Endodermal cell (in vitro differentiated cells): ENCODE measurements around the gene ACACA. TPM values are rescaled to one million over a fixed set of nuclear protein-coding genes. Genes with fewer than 3 reads are reported as not detected.
"Not testable (repeated sequence)": the region's sequence is repeated elsewhere in the genome, so short reads cannot be mapped to it uniquely, and the experiment has no call there.

ENCODE experiments used
- DNase-seq: peaks from one replicate; pipeline ENCODE4 v3.0.0-alpha.2; 2017
- H3K27ac ChIP-seq: 2 replicates; pipeline ENCODE4 v1.5.1; 2013; ENCODE audit warnings: mild to moderate bottlenecking, low read depth, low read length, moderate library complexity
- H3K27me3 ChIP-seq: 2 replicates; pipeline ENCODE4 v1.6.1; 2013; ENCODE audit warnings: mild to moderate bottlenecking, low read length, moderate library complexity; ENCODE audit not compliant: insufficient read depth, control insufficient read depth, poor library complexity, severe bottlenecking
- H3K36me3 ChIP-seq: 2 replicates; pipeline ENCODE4 v1.7.0; 2013; ENCODE audit warnings: mild to moderate bottlenecking, low read length, moderate library complexity; ENCODE audit not compliant: control insufficient read depth, insufficient read depth
- H3K4me1 ChIP-seq: one replicate; pipeline ENCODE4 v1.7.0; 2013; ENCODE audit warnings: low read length; ENCODE audit not compliant: control insufficient read depth, insufficient read depth
- H3K4me3 ChIP-seq: 2 replicates; pipeline ENCODE4 v1.5.1; 2013; ENCODE audit warnings: mild to moderate bottlenecking, low read length, moderate library complexity
- H3K9ac ChIP-seq: 2 replicates; pipeline ENCODE4 v1.6.1; 2013; ENCODE audit warnings: mild to moderate bottlenecking, low read length, moderate library complexity; ENCODE audit not compliant: poor library complexity, severe bottlenecking; ENCODE audit errors: extremely low read depth
- H3K9me3 ChIP-seq: 2 replicates; pipeline ENCODE4 v1.6.1; 2013; ENCODE audit warnings: mild to moderate bottlenecking, low read length, moderate library complexity; ENCODE audit not compliant: control insufficient read depth
- H3K27ac Mint-ChIP-seq: 2 replicates; pipeline ENCODE4 v1.8.0; 2020; ENCODE audit warnings: mixed read lengths
- H3K27me3 Mint-ChIP-seq: 2 replicates; pipeline ENCODE4 v1.8.0; 2021; ENCODE audit warnings: mild to moderate bottlenecking, mixed read lengths; ENCODE audit not compliant: insufficient read depth
- H3K36me3 Mint-ChIP-seq: 2 replicates; pipeline ENCODE4 v1.8.0; 2020; ENCODE audit warnings: low read depth, mixed read lengths
- H3K4me1 Mint-ChIP-seq: 2 replicates; pipeline ENCODE4 v1.8.0; 2020; ENCODE audit warnings: mixed read lengths
- H3K4me3 Mint-ChIP-seq: 2 replicates; pipeline ENCODE4 v1.8.0; 2020; ENCODE audit warnings: mild to moderate bottlenecking, moderate library complexity, mixed read lengths
- H3K9me3 Mint-ChIP-seq: 2 replicates; pipeline ENCODE4 v1.8.0; 2020; ENCODE audit warnings: mild to moderate bottlenecking, mixed read lengths
- WGBS, 2 experiments: methylation state at CpG; one replicate each; pipeline versions ENCODE4 v1.1.5 to v1.1.7; 2013; ENCODE audit warnings: missing lambda C conversion rate in 2 of 2, mixed read lengths in 1 of 2; ENCODE audit not compliant: insufficient coverage in 1 of 2, insufficient read length in 1 of 2; 5-methylcytosine and 5-hydroxymethylcytosine counted together
- total RNA-seq, 2 donors: library from RNA; stranded (reverse); fragmentation: NEBNext Ultra II Directional in 1 of 2; extraction: Animal tissue kit (Norgen Biotek cat#: 25700) in 1 of 2; gene quantifications; 2 replicates in 1 of 2; 3 replicates in 1 of 2; pipeline ENCODE4 v1.2.1, GENCODE V29; 2021
- TF ChIP-seq, protein P1 (sequence below): fragments of 200-600 bp; sonication (generic); conservative IDR thresholded peaks from 2 replicates; pipeline ENCODE4 v1.5.0; 2021; ENCODE audit warnings: antibody characterized with exemption, mild to moderate bottlenecking

Gene ACACA
- total RNA-seq, 2 donors from 2014 or later: 66.7 to 68.6 TPM

DNA sequence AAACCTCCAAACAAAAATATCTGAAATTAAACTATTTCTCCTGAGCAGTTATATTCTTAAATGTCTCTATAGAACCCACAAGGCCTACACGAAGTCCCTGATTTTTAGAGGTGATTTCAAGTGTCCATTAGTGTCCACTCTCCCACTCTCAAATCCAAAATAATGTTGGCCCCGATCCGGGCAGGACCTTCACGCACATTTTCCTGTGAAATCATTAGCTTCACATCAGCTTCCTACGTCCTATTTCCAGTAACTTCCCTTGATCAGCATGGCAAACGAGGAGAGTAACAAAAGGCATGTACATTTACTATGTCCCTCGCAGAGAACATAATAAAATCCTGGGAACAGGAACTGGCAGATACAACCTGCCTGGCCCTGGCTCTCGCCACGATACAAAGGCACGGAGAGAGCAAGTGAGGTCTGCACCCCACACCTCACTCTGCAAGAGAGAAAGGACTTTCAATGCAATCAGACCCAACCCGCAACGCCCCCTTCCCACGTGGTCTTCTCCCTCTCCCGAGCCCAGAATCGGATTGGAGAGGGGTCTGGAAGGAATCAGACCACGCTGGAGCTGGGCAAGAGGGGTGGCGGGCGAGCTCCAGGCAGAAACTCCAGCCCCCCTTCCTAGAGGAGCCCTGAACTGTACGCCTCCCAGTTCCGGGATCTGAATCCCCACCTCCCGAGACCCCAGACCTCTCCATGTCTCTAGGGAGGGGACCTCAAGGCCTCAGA, 48.4 kb downstream of the ACACA start:
- Histone ChIP-seq H3K9me3 (no peaks in the 10 kb centered on the region), H3K27ac (peak overlapping the region; percentile 85), H3K27me3 (no peaks in the 10 kb centered on the region), H3K4me1 (peaks cover 8% of the 10 kb centered on the region), H3K9ac (peak overlapping the region; percentile 66), H3K36me3 (peaks cover 7% of the 10 kb centered on the region), H3K4me3 (peak overlapping the region; percentile 97)
- H3K36me3 Mint-ChIP-seq: peaks cover 4% of the 10 kb centered on the region
- H3K27ac Mint-ChIP-seq: peak overlapping the region; percentile 94
- no peaks in the 10 kb centered on the region for H3K27me3 Mint-ChIP-seq
- peak overlapping the region; percentile 87 for H3K4me3 Mint-ChIP-seq
- H3K4me1 Mint-ChIP-seq: peaks cover 26% of the 10 kb centered on the region
- TF ChIP-seq, protein P1, sequence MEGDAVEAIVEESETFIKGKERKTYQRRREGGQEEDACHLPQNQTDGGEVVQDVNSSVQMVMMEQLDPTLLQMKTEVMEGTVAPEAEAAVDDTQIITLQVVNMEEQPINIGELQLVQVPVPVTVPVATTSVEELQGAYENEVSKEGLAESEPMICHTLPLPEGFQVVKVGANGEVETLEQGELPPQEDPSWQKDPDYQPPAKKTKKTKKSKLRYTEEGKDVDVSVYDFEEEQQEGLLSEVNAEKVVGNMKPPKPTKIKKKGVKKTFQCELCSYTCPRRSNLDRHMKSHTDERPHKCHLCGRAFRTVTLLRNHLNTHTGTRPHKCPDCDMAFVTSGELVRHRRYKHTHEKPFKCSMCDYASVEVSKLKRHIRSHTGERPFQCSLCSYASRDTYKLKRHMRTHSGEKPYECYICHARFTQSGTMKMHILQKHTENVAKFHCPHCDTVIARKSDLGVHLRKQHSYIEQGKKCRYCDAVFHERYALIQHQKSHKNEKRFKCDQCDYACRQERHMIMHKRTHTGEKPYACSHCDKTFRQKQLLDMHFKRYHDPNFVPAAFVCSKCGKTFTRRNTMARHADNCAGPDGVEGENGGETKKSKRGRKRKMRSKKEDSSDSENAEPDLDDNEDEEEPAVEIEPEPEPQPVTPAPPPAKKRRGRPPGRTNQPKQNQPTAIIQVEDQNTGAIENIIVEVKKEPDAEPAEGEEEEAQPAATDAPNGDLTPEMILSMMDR: no peak
- WGBS, 2 experiments: 0 to 2% methylated on average over 4 to 21 of the region's 21 CpGs
- H3K9me3 Mint-ChIP-seq: no peaks in the 10 kb centered on the region
- DNase-seq: peak; percentile 97

DNA sequence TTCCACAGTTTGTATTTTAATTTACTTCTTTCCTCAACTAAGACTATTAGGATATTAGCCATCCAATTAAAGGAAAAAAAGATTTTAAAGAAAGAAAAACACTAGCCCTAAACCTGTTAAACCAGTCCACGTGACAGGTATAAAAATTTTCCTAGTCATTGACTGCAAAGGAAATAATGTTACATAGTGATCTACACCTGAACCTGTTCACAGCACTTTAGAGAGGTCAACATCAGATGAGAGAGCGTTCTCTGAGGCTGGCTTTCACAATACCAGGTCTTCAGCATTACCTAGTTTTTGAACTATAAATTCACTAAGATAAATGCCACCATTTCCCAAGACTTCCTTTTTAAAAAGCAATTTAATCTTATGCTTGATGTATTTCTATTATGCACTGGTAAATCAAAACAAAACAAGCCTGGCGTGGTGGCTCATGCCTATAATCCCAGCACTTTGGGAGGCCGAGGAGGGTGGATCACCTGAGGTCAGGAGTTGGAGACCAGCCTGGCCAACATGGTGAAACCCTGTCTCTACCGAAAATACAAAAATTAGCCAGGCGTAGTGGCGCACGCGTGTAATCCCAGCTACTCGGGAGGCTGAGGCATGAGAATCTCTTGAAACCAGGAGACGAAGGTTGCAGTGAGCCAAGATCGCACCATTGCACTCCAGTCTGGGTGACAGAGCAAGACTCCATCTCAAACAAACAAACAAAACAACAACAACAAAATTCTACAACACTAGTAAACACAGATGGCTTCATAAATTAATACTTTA, 49.7 kb downstream of the ACACA start:
- DNase-seq, H3K27ac Mint-ChIP-seq, H3K27me3 ChIP-seq, H3K9me3 Mint-ChIP-seq, H3K27me3 Mint-ChIP-seq, H3K9me3 ChIP-seq, H3K27ac ChIP-seq, H3K9ac ChIP-seq, H3K4me1 ChIP-seq: not testable (repeated sequence)
- peaks cover 10% of the 10 kb centered on the region for H3K36me3 ChIP-seq
- WGBS, 2 experiments: 87 to 90% methylated on average over 11 to 12 of the region's 12 CpGs
- Mint-ChIP-seq H3K36me3 (peaks cover 13% of the 10 kb centered on the region), H3K4me1 (peaks cover 26% of the 10 kb centered on the region), H3K4me3 (peak overlapping the region; percentile 87)
- peak overlapping the region; percentile 97 for H3K4me3 ChIP-seq

DNA sequence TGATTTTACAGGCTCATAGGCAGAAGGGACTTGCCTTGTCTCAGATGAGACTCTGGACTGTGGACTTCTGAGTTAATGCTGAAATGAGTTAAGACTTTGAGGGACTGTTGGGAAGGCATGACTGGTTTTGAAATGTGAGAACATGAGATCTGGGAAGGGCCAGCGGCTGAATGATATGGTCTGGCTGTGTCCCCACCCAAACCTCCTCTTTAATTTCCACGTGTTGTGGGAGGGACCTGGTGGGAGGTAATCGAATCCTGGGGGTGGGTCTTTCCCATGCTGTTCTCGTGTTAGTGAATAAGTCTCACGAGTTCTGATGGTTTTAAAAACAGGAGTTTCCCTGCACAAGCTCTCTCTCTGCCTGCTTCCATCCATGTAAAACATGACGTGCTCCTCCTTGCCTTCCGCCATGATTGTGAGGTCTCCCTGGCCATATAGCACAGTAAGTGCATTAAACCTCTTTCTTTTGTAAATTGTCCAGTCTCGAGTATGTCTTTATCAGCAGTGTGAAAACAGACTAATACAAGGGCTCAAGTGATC, 59.7 kb downstream of the ACACA start:
- not testable (repeated sequence) for H3K27me3 Mint-ChIP-seq, H3K4me3 ChIP-seq, H3K4me3 Mint-ChIP-seq, DNase-seq, H3K27ac ChIP-seq, H3K27me3 ChIP-seq, H3K4me1 ChIP-seq, H3K9ac ChIP-seq, H3K4me1 Mint-ChIP-seq, H3K27ac Mint-ChIP-seq
- peaks cover 19% of the 10 kb centered on the region for H3K9me3 ChIP-seq
- Mint-ChIP-seq H3K9me3 (peaks cover 22% of the 10 kb centered on the region), H3K36me3 (peaks cover 40% of the 10 kb centered on the region)
- 95 to 97% methylated on average over 7 to 8 of the region's 8 CpGs for WGBS, 2 experiments
- H3K36me3 ChIP-seq: peaks cover 24% of the 10 kb centered on the region

DNA sequence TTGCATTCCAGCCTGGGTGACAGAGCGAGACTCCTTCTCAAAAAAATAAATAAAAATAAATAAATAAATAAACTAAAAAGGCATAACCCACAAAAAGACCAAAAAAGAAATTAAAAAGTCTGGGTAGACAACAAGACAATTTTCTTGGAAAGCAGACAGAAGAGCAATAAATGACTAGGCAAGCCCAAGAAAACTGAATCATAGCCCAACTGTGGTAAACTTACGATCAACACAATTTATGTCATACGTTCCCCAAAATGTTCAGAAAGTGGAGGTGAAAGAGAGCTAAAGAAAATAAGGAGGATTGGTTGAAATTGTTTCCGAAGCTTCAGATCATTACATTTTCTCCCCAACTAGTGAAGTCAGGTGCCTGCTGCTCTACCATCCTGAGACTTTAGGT, 62.1 kb downstream of the ACACA start:
- H3K4me3 Mint-ChIP-seq: no peak overlapping the region
- H3K4me3 ChIP-seq: no peak overlapping the region
- H3K27ac ChIP-seq: no peak overlapping the region
- H3K27me3 ChIP-seq: no peaks in the 10 kb centered on the region
- WGBS, 2 experiments: 100% methylated on average over 2 to 3 of the region's 4 CpGs
- peaks cover 31% of the 10 kb centered on the region for H3K36me3 ChIP-seq
- TF ChIP-seq, protein P1: no peak
- no peak overlapping the region for H3K9ac ChIP-seq
- H3K4me1 ChIP-seq: no peaks in the 10 kb centered on the region
- no peak overlapping the region for H3K27ac Mint-ChIP-seq
- no peak for DNase-seq
- H3K36me3 Mint-ChIP-seq: peaks cover 38% of the 10 kb centered on the region
- H3K27me3 Mint-ChIP-seq: no peaks in the 10 kb centered on the region
- H3K9me3 Mint-ChIP-seq: peaks cover 22% of the 10 kb centered on the region
- peaks cover 19% of the 10 kb centered on the region for H3K9me3 ChIP-seq
- peaks cover 6% of the 10 kb centered on the region for H3K4me1 Mint-ChIP-seq
